Fibroblast of skin of right quadriceps (primary cell): ENCODE results near the gene ANKRD2.
"Not testable (repeated sequence)": the region's sequence is repeated elsewhere in the genome, so short reads cannot be mapped to it uniquely, and the experiment has no call there.

ENCODE experiments used
- DNase-seq: peaks from one replicate; pipeline ENCODE4 v3.0.0-alpha.2; 2013

The ANKRD2 gene

GRCh38 chr10:97574374-97575126, 2.0 kb downstream of the ANKRD2 start:
- peak; percentile 71 for DNase-seq

- DNase-seq = peak; percentile 13
These were observed 2.6 kb downstream of the ANKRD2 start for GRCh38 chr10:97575127-97575668.

GRCh38 chr10:97576487-97576886, 3.9 kb downstream of the ANKRD2 start:
- not testable (repeated sequence) for DNase-seq

DNA sequence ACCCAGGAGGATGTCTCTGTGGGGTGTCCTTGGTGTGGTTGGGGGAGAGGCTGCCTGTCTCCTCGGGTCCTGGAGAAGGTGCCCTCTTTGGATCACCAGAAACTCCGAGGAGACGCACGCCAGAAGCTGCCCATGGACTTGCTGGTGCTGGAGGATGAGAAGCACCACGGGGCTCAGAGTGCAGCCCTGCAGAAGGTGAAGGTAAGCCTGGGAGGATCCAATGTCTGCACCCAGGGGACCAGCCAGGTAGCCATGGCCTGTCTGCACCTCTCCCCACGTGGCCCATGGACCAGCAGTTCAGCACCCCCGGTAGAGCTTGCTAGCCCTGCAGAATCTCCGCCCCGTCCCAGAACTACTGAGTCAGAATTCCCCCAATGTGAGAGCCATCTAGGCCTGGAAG, 5.1 kb downstream of the ANKRD2 start:
- DNase-seq = no peak

GRCh38 chr10:97578171-97578844, 5.7 kb downstream of the ANKRD2 start:
- DNase-seq = no peak

GRCh38 chr10:97580421-97581367, 8.1 kb downstream of the ANKRD2 start:
- no peak for DNase-seq

- no peak for DNase-seq
These were observed 9.6 kb downstream of the ANKRD2 start for GRCh38 chr10:97582169-97582568.

DNA sequence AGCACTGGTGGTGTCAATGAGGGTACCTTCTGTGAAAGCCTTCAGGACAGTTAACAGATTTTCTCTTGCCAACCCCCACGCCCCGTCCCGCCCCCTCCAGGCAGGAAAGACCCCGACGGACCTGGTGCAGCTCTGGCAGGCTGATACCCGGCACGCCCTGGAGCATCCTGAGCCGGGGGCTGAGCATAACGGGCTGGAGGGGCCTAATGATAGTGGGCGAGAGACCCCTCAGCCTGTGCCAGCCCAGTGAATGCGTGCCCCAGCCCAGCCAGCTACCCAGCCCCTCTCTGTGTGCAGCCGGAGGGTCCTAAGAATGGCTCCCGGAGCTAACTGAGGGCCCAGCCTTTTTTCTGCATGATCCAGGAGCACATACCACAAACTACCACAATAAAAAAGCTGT, 10.9 kb downstream of the ANKRD2 start:
- no peak for DNase-seq

GRCh38 chr10:97584060-97584797, 11.7 kb downstream of the ANKRD2 start, which contains the start of gene HOGA1:
Gene HOGA1 (plus strand): TSS chr10:97584389. CDS start chr10:97584704, 315 bp downstream.
- DNase-seq = peak; percentile 59

GRCh38 chr10:97584798-97585438, 12.3 kb downstream of the ANKRD2 start:
- no peak for DNase-seq

DNA sequence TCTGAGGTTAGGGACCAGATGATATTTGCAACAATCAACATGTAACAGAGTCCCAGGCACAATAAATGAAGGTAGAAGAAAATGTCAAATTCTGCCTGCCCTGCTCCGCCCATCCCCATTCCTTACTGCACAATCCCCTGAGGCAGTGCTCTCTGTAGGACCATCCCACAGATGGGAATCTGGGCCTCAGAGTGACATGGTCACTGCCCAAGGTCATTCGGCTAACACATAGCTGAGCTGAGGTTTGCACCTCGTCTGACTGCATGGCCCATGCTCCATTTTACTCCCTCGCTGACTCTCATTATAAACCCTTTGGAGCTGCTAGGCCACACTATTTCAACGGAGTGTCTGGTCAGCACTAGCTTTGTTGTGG, 12.8 kb downstream of the ANKRD2 start:
- DNase-seq = no peak

DNA sequence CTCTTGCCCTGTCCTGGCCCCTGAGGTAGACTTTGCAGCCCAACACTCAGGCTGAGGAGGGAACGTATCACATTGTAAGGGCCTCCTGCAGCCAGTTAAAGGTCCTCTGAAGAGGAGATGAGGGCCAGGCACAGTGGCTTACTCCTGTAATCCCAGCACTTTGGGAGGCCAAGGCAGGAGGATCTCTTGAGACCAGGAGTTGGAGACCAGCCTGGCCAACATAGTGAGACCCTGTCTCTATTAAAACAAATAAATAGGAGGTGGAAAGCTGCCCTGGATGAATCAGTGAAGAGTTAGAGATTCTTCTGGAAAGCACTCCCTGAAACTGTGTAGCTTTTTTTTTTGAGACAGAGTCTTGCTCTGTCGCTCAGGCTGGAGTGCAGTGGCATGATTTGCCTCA, 14.6 kb downstream of the ANKRD2 start:
- DNase-seq = no peak

GRCh38 chr10:97589479-97589878, 16.9 kb downstream of the ANKRD2 start, which contains the start of gene C10orf62:
Gene C10orf62 (plus strand): TSS chr10:97589721. CDS start chr10:97589898, 177 bp downstream.
- DNase-seq = no peak

- no peak for DNase-seq
These were observed 17.6 kb downstream of the ANKRD2 start for GRCh38 chr10:97590082-97590747.

DNA sequence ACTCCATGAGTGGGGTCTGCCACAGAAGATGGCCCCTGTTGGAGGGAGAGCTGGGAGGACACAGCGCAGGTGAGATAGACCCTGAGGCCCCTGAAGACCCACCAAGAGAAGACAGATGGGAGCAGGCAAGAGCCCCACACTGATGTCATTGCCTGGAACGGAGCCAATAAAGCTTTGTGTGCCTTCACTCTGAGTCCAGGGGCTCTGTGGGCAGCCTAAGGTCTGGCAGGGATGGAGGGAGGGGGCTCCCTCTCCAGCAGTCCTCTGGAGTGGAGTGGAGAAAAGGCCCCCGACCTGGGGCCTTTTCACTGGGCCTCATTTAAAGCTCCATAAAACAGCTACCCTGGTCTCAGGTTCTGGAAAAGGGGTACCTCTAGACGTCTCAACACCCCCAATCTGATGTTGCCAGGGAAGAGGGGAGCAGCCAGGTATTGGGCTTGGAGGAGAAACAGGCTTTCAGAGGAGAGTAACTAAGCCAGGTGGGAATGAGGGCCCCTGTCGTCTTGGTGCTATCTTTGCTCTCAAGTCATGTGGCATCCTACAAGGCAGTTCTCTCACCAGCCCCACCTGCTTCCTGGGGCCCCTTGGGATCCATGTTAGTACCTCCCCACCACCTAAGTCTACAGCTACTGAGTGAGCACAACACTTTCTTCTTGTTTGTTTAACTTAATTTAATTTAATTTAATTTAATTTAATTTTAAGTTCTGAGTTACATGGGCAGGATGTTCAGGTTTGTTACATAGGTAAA, 18.3 kb downstream of the ANKRD2 start:
- no peak for DNase-seq

GRCh38 chr10:97593421-97593820, 20.8 kb downstream of the ANKRD2 start:
- peak; percentile 22 for DNase-seq

- DNase-seq = peak; percentile 84
These were observed 23.8 kb downstream of the ANKRD2 start for GRCh38 chr10:97596101-97597082.

- DNase-seq = peak; percentile 14
These were observed 25.2 kb downstream of the ANKRD2 start for GRCh38 chr10:97597778-97598177.
